Osteoblast (primary cell): ENCODE data around the gene TMEM248. TPM values are rescaled to one million over a fixed set of nuclear protein-coding genes. Genes with fewer than 3 reads are reported as not detected.
A peak's percentile ranks its signal among the peaks of the same experiment; 100 is the strongest.

Experiments used
- DNase-seq: peaks from one replicate; pipeline ENCODE4 v3.0.0; 2011; ENCODE audit warnings: low spot score, mixed read lengths; ENCODE audit not compliant: insufficient read length; ENCODE audit errors: missing footprints
- H2AFZ ChIP-seq: 2 replicates; pipeline ENCODE4 v1.6.0; 2011; ENCODE audit warnings: mild to moderate bottlenecking, low read length
- H3K27ac ChIP-seq: 2 replicates; pipeline ENCODE4 v1.5.1; 2011; ENCODE audit warnings: mild to moderate bottlenecking, low read depth, low read length, moderate library complexity
- H3K27me3 ChIP-seq: 2 replicates; pipeline ENCODE4 v1.6.0; 2012; ENCODE audit warnings: mild to moderate bottlenecking, control low read depth, inconsistent platforms, low read length, moderate library complexity; ENCODE audit not compliant: insufficient read depth
- H3K36me3 ChIP-seq: 2 replicates; pipeline ENCODE4 v1.5.1; 2011; ENCODE audit warnings: mild to moderate bottlenecking, low read length, control low read depth, moderate library complexity; ENCODE audit not compliant: insufficient read depth
- H3K4me1 ChIP-seq: 2 replicates; pipeline ENCODE4 v1.5.1; 2011; ENCODE audit warnings: mild to moderate bottlenecking, low read length, control low read depth, moderate library complexity; ENCODE audit not compliant: insufficient read depth
- H3K4me2 ChIP-seq: 2 replicates; pipeline ENCODE4 v1.6.0; 2011; ENCODE audit warnings: mild to moderate bottlenecking, low read length; ENCODE audit not compliant: insufficient read depth
- H3K4me3 ChIP-seq: fragments of 200-600 bp; sonication (generic); 3 replicates; pipeline ENCODE4 v1.5.1; 2012; ENCODE audit warnings: mild to moderate bottlenecking, low read length, inconsistent platforms; ENCODE audit not compliant: insufficient read depth
- H3K79me2 ChIP-seq: 2 replicates; pipeline ENCODE4 v1.6.0; 2012; ENCODE audit warnings: mild to moderate bottlenecking, low read length, control low read depth, inconsistent platforms; ENCODE audit not compliant: insufficient read depth
- H3K9me3 ChIP-seq: 2 replicates; pipeline ENCODE4 v1.5.1; 2011; ENCODE audit warnings: low read depth, low read length, control low read depth
- H4K20me1 ChIP-seq: 2 replicates; pipeline ENCODE4 v1.6.0; 2012; ENCODE audit warnings: mild to moderate bottlenecking, low read length, control low read depth; ENCODE audit not compliant: insufficient read depth
- total RNA-seq: library from RNA; depleted of rRNA; stranded (reverse); fragments of >200 nt; gene quantifications from 2 replicates; pipeline ENCODE4 v1.2.3, GENCODE V29; 2012
- TF ChIP-seq, protein P1 (sequence below): IDR thresholded peaks from 2 replicates; pipeline ENCODE4 v1.5.1; 2011; ENCODE audit warnings: mild to moderate bottlenecking, low read depth, low read length, moderate library complexity; ENCODE audit errors: extremely low read depth

TMEM248 gene
- total RNA-seq, 1 donor = 118 TPM

DNA sequence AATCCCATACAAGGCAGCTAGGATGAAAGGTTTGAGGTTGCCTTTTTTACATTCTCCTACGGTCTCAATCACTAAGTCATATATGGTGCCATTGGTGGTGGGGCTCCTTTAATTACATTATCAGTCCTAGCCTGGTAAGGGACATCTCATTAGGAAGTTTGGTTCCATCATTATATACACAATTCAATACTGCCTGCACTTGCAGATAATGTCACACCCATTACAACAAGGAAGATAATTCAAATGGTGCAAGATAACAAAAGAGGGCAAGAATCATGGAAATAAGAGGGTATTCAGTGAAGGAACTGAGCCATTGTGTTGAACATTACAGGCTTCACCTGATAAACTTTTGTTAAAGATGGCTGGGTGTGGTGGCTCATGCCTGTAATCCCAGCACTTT is 1.7 kb upstream of the TMEM248 start:
- Histone ChIP-seq H3K4me2 (no peak overlapping the region), H3K9me3 (no peaks in the 10 kb centered on the region), H3K79me2 (peaks cover 32% of the 10 kb centered on the region), H3K36me3 (no peaks in the 10 kb centered on the region), H4K20me1 (peaks cover 20% of the 10 kb centered on the region), H3K27me3 (no peaks in the 10 kb centered on the region), H3K27ac (no peak overlapping the region), H3K4me3 (no peak overlapping the region), H2AFZ (no peak overlapping the region), H3K4me1 (peaks cover 15% of the 10 kb centered on the region)
- TF ChIP-seq, protein P1, sequence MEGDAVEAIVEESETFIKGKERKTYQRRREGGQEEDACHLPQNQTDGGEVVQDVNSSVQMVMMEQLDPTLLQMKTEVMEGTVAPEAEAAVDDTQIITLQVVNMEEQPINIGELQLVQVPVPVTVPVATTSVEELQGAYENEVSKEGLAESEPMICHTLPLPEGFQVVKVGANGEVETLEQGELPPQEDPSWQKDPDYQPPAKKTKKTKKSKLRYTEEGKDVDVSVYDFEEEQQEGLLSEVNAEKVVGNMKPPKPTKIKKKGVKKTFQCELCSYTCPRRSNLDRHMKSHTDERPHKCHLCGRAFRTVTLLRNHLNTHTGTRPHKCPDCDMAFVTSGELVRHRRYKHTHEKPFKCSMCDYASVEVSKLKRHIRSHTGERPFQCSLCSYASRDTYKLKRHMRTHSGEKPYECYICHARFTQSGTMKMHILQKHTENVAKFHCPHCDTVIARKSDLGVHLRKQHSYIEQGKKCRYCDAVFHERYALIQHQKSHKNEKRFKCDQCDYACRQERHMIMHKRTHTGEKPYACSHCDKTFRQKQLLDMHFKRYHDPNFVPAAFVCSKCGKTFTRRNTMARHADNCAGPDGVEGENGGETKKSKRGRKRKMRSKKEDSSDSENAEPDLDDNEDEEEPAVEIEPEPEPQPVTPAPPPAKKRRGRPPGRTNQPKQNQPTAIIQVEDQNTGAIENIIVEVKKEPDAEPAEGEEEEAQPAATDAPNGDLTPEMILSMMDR = no peak
- DNase-seq = peak; percentile 22

DNA sequence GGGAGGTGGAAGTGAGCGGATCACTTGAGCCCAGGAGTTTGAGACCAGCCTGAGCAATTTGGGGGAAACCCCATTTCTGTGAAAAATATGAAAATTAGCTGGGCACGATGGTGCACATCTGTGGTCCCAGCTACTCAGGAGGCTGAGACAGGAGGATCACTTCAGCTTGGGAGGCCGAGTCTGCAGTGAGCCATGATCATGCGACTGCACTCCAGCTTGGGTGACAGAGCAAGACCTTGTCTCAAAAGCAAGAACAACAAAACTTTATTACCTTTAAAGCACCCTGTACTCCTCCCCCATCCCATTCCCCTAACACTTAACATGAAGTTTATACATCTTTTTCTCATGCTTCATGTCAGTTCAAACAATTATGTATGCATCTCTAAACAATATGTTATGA is 1.3 kb upstream of the TMEM248 start:
- Histone ChIP-seq H3K27ac (no peak overlapping the region), H3K4me3 (no peak overlapping the region), H3K4me2 (no peak overlapping the region), H3K79me2 (peaks cover 35% of the 10 kb centered on the region), H3K27me3 (no peaks in the 10 kb centered on the region), H3K9me3 (no peaks in the 10 kb centered on the region), H4K20me1 (peaks cover 20% of the 10 kb centered on the region), H3K36me3 (no peaks in the 10 kb centered on the region), H2AFZ (no peak overlapping the region), H3K4me1 (peaks cover 15% of the 10 kb centered on the region)
- TF ChIP-seq, protein P1 = no peak
- DNase-seq = no peak

DNA sequence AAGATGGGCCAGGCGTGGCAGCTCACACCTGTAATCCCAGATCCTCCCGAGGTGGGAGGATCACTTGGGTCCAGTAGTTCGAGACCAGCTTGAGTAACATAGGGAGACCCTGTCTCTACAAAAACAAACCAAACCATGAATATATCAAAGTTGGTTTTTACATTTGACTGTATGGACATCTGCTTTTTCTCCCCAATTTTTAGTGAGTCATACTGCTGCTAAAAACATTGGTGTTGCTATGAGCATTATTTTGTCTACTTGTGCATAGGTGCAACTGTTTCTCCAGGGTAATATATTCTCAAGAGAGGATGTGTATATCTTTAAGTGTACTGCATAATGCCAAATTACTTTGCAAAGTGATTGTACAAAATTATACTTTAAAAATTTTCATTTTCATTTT is 769 bp upstream of the TMEM248 start:
- Histone ChIP-seq H3K27ac (peak overlapping the region; percentile 82), H3K4me2 (peak overlapping the region; percentile 93), H2AFZ (peak overlapping the region; percentile 100), H3K4me1 (peaks cover 15% of the 10 kb centered on the region), H3K36me3 (no peaks in the 10 kb centered on the region), H4K20me1 (peaks cover 23% of the 10 kb centered on the region), H3K9me3 (no peaks in the 10 kb centered on the region), H3K4me3 (peak overlapping the region; percentile 82), H3K27me3 (no peaks in the 10 kb centered on the region), H3K79me2 (peaks cover 41% of the 10 kb centered on the region)
- TF ChIP-seq, protein P1 = no peak
- peak; percentile 78 for DNase-seq

DNA sequence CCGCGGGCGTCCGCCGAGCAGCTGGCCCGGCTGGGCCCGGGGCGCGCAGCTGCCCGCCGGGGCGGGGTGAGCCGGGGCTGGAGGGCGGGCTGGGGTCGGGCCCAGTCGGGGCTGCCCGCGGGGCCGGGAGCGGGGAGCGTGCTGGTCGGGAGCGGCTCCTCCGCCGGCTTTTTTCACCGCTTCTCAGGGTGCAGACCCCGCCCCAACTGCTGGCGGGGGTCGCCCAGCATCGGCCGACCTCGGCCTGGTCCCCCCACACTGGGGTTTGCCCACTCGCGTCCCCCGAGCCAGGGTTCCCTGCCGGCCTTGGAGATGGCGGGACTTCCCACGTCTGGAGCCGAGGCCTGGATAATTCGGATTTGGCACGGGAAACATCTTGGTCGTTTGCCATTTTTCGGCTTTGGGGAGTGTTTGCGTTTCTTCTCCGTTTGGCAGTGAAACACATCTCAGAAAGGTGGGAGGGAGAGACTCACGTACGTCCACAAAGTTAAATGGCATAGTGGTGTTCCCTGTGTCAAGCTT is 432 bp downstream of the TMEM248 start:
- Histone ChIP-seq H3K27me3 (no peaks in the 10 kb centered on the region), H3K36me3 (no peaks in the 10 kb centered on the region), H3K9me3 (no peaks in the 10 kb centered on the region), H3K79me2 (peaks cover 53% of the 10 kb centered on the region), H3K4me2 (peak overlapping the region; percentile 100), H4K20me1 (peaks cover 25% of the 10 kb centered on the region), H3K4me1 (peaks cover 15% of the 10 kb centered on the region), H3K27ac (peak overlapping the region; percentile 82), H3K4me3 (peak overlapping the region; percentile 82), H2AFZ (peak overlapping the region; percentile 100)
- TF ChIP-seq, protein P1 = no peak
- peak; percentile 94 for DNase-seq
